ENCODE measurements around the gene CDC42.
"Not testable (repeated sequence)": the region's sequence is repeated elsewhere in the genome, so short reads cannot be mapped to it uniquely, and the experiment has no call there.

The CDC42 gene

DNA sequence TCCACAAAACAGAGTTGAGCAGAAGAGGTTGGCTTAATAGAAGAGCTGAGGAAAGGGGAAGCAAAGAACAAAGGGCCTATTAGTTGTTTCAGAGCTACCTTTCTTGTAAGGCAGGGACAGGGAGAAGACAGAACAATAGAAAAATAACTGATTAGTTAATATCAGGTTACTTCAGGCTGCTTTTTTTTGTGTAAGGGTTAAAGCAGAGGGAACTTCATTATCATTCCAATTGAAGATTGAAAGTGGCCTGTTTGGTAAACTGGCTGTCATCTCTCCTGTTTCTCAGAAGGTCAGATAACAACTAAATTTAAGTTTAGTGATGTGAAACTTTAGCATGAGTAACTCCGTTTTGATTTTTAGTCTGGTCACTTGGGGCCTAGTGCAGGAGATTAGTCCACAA lies 22.3 kb downstream of the CDC42 start:
- no peak for DNase-seq

DNA sequence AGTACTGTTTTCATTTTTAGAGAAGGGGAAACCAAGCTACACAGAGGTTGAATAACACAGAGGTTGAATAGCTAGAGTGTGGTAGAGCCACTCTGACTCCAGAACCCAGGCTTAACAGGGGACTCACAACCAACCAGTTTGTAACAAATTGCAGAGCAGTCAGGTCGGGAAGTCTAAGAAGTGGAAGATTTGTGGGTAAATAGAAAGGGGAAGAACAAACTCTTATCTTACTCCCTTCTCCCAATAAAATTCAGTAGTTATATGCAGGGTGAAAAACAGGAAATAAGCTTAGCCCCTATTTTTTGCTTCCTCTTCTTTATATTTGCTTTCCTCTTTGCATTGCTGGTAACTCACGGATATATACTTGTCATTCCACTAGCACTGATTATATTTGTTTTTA lies 23.2 kb downstream of the CDC42 start:
- DNase-seq: no peak

DNA sequence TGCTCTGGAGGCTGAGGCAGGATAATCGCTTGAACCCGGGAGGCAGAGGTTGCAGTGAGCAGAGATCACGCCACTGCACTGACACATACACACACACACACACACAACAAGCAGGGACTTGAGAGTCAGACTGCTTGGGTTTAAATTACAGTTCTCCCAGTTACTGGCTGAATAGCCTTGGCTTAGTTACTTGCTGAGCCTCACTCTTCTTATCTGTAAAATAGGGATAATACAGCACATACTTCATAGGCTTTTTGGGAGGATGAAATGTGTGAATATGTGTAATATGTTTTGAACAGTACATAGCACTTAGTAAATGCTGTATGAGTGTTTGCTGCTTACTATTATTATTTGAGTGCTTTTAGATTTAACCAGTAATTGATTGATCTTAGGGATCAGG lies 23.8 kb downstream of the CDC42 start:
- no peak for DNase-seq

DNA sequence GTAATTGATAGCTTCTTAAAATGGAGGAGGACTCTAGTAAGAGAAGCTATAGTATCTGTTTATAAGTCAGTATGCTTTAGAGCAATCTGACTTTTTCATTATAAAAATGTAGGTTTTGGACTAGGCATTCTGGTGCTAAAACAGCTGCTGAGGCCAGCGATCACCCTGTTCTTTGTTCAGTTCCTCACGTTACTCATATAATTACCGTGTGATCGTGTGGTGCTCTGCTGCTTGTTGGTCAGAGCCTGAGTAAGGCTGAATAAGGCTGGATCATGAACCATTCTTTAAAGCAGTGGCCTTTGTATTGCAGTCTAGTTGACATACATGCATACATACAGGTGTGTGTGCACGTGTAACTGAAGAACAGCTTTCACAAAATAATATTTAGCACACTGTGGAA lies 25.2 kb downstream of the CDC42 start:
- DNase-seq: no peak

DNA sequence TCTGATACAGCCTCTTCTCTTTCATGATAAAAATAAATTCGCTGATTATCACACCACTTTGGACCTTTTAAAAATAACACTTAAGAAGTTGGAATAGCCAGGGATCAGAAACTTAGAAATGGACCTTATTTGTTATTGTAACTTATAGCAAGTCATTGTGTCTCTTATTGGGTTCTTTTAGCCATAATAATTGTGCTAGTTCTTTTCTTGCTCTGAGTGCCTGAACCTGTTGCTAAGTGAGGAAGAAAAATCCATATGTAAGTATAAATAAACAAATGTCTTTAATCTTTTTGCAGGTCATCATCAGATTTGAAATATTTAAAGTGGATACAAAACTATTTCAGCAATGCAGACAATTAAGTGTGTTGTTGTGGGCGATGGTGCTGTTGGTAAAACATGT lies 25.6 kb downstream of the CDC42 start:
- no peak for DNase-seq

DNA sequence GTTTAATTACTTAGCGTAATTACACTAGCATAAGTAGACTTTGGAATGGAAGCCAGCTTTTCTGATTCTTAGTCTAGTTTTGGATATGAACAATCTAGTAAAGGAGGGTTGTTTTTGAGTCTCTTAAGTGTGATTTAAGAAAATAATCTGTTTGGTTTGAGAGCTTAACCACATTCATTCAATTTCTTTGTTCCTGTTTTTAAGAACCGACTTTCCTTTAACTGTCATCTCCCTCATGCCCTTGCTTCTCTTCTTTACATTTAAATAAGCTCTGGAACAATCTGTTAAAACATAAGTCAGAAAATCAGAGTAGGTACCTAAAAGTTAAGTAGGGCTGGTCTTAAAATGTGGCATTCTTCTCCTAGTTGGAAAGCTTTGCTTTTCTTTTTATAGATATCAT lies 27.7 kb downstream of the CDC42 start:
- no peak for DNase-seq

DNA sequence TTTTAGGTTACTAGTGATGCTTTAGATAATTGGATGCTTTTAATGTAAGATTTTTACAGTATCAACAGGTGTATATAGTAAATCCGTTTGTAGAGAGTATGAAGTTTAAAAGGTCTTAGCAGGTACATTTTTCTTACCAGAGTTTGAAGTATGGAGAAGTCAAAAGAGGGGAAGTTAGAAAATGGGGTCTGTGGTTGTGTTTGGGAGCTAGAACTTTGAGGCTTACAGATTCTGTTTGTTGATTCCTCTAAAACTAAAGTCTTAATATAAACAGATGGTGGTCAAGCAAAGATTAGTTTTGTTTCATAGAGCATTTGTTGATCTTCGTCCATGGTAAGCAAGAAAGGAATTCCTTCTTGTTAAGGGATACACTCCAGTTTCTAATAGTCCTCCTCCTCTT lies 35.8 kb downstream of the CDC42 start:
- no peak for DNase-seq

DNA sequence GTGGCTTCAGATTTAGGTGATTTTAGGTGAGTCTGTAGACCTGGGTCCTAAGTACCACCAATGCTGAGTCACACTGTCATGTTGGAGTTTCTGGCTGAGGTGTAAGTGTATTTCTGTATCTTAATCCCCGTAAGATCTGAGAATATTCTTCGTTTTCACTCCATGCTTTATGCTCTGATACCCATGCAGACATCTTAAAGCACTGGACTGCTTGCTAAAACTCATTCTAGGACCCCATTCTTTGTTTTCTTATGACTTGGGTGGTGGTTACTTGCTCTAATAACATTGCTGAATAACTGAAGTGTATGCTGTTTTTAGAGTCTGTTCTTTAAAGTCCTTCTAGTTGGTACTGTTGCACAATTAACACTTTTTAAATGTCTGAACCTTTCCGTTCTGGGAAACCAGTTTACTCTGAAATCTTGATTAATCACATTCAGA lies 36.6 kb downstream of the CDC42 start:
- DNase-seq: no peak

DNA sequence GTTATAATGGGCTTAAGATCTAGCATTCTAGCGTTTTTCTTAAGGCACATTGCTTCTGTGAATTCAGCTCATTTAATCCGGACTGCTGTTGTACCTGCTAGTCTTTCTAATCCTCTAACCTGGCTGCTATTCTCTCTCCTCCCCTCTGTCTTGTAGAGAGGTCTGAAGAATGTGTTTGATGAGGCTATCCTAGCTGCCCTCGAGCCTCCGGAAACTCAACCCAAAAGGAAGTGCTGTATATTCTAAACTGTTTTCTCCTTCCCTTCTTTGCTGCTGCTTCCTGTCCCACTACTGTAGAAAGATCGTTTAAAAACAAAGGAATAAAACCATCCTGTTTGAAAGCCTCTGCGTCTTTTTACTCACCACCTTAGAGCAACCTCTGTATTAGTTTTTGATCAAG lies 37.3 kb downstream of the CDC42 start:
- DNase-seq: no peak

DNA sequence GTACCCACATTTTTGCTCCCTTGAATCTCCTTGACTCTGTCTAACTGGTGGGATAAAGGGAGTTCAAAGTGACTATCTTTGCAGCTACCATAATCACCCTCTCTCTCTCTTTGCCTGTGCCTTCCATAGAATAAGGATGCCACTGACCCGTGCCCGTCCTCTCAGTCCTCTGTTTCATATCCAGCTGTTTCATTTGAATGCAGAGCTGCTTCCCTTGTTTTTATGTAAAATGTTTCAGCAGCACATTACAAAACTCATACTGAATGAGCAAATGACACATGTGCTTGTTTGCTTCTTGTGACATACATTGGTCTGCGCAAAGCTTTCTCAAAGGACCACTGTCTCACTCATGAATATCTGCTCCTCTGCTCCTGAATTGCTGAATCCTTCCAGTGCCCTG lies 38.4 kb downstream of the CDC42 start:
- no peak for DNase-seq

DNA sequence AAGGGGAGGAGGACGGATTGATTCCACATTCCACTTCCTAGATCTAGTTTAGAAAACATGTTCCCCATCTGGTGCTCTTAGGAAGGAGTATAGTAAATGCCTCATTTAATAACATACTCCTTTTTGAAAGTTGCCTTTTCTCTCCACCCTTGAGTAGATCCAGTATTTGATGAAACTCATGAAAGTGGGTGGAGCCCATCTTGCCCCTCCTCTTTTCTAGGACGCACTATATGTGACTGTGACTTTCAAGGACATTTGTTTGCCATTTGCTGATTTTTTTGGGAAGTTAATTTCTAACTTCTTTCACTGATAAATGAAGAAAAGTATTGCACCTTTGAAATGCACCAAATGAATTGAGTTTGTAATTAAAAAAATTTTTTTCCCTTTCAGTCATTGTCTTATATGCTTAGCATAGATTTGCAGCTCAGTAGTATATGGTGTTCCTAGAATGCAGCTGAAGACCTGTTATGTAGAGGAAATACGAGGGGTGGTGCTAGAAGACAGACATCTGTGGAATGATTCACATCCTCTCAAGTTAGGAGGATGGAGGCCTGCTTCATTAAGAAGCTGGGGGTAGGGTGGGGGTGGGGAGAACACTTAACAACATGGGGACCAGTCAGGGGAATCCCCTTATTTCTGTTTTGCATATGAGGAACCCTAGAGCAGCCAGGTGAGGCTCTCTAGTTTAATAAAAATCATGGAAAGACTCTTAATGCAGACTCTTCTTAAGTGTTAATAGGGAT lies 39.7 kb downstream of the CDC42 start:
- DNase-seq: not testable (repeated sequence)

DNA sequence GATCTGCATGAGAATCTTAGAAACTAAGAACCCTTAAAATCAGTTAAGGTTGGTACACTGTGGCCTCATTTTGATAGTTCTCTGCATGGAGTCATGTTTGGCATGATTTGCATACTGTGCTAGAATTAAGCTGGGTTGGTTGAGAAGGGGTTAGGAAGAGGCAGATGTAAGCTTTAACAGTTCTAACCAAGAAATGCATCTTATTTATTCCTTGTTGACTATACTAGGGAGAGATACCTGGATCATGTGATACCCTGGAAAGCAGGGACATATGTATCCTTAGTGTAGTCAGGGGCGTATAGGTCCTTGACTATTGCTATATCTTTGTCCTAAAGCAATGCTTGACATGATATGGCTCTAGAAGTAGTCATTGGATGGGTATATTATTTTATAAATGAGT lies 41.0 kb downstream of the CDC42 start:
- DNase-seq: no peak

DNA sequence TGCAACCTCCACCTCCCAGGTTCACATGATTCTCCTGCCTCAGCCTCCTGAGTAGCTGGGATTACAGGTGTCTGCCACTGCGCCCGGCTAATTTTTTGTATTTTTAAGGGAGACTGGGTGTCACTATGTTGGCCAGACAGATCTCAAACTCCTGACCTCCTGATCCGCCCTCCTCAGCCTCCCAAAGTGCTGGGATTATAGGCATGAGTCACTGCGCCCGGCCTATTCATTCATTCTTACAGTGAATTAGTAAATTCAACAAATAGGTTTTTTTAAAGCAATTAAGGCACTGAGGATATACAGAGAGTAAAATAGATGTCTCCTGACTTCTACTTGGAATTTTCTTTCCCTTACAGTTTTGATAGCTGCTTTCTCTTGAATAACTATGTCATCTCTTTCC lies 43.5 kb downstream of the CDC42 start:
- no peak for DNase-seq

DNA sequence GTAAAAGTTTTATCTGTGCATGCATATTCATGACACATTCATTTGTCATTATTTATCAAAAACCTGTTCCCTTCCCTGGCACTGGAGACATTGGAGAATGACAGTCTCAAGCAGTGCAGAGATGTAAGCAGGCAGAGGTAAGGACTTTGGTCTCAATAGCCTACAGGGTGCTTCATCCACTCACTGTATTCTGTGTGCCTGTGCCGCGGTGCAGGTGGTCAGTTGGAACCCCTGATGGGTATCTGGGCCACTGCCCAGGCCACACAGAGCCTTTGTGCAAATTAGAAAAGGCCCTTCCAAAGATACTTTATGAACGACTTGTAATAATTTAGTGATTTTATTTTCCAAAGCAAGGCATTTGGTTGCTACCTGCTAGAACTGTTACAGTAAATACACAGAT lies 44.0 kb downstream of the CDC42 start:
- DNase-seq: no peak

DNA sequence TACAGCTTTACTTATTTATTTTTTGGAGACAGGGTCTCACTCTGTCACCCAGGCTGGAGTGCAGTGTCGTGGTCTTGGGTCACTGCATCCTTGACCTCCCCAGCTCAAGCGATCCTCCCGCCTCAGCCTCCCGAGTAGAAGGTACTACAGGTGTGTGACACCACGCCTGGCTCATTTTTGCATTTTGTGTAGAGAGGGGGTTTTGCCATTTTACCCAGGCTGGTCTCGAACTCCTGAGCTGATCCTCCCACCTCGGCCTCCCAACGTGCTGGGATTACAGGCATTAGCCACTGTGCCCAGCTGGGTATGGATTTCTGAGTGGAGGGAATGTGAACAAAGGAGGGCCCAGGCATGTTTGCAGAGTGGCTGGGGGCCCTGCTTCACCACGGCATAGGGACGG lies 46.2 kb downstream of the CDC42 start:
- no peak for DNase-seq

DNA sequence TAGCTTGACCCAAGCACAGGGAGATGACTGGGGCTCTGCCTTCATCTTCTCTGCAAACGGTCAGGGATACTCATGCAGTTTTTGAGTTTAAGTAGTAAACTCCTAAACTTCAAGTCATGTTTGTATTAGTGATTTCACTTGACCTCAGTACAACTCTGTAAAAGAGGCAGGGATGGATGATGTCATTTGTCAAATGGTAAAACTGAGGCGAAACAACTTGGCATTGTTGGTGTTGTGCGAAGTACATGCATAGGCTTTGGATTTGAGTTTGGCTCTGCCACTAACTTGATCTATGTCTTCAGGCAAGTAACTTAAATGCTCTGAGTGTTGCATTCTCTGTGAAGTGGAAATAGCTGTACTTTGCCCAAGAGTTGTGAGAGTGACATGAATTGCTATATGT lies 47.7 kb downstream of the CDC42 start:
- DNase-seq: no peak

DNA sequence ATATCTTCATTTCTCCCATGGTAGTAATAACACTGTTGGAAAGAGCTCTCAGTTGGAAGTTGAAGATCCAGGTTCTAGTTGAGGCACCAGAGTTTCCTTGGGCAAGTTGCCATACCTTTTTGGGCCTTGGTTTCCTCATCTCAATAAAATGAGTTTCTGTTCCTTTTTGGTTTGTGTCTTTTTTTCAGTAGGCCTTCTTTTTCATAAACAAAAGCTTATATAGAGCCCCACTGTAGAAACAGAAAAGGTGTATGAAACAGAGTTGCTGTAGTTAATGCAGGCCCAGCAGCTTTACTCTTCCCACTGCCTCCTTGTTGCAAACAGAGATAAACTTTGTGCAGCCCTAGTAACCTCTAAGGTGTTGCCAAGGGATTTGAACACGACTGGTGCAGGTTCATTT lies 48.7 kb downstream of the CDC42 start:
- DNase-seq: no peak

DNA sequence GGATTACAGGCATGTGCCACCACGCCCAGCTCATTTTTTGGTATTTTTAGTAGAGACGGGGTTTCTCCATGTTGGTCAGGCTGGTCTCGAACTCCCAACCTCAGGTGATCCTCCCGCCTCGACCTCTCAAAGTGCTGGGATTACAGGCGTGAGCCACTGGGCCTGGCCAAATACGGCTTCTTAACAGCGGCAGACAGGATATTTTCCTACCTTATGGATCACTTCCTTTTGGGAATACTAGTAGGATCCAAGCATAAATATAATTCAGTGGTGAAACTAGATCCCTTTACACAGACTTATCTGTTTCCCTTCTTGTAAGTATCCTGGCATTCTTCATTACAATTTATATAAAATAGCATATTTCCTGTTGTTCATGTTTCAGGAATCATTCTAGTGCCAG lies 49.5 kb downstream of the CDC42 start:
- DNase-seq: no peak

DNA sequence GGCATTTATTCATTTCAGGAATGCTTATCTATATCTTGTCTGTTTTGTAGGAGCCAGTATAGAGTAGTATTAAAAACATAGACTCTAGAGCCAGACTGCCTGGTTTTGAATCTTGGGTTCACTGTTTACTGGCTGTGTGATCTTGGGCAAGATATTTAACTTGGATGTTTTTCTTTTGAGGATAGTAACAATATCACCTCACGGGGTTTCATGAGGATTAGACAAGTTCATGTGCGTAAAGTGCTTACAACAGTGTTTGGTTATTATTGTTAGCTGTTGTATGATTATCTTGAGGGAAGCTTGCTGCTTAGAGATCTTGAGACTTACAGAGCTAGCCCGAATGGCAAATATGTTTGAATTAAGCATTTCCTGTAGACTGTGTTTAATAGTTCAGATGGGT lies 50.2 kb downstream of the CDC42 start:
- no peak for DNase-seq

DNA sequence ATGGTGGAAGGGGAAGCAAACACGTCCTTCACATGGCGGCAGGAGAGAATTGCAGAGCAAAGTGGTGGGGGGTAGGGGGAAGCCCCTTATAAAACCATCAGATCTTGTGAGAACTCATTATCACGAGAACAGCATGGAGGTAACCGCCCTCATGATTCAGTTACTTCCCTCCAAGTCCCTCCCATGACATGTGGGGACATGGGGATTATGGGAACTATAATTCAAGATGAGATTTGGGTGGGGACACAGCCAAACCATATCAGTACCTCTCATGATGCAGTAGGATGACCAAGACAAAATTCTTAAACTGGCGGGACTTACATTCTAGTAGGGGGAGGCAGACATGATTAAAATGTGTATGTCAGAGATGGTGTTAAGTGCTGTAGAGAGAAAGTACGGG lies 51.6 kb downstream of the CDC42 start:
- no peak for DNase-seq

DNA sequence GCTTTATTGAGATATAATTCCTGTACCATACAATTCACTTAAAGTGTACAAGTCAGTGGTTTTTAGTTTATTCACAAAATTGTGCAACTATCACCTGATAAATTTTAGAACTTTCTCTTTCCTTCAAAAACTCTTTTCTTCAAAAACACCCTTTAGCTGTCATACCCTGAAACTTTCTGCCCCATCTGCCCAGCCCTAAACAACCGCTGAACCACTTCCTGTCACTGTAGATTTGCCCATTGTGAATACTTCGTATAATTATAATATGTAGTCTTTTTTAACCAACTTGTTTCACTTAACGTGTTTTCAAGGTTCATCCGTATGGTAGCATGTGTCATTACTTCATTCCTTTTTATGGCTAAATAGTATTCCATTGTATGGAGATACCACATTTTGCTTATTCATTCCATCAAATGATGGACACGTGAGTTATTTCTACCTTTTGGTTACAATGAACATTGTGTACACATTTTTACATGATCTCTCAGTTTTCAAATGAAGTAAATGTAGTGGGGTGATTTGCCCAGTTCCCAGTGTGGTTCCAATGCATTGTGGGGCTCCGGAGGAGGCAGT lies 52.4 kb downstream of the CDC42 start:
- no peak for DNase-seq

DNA sequence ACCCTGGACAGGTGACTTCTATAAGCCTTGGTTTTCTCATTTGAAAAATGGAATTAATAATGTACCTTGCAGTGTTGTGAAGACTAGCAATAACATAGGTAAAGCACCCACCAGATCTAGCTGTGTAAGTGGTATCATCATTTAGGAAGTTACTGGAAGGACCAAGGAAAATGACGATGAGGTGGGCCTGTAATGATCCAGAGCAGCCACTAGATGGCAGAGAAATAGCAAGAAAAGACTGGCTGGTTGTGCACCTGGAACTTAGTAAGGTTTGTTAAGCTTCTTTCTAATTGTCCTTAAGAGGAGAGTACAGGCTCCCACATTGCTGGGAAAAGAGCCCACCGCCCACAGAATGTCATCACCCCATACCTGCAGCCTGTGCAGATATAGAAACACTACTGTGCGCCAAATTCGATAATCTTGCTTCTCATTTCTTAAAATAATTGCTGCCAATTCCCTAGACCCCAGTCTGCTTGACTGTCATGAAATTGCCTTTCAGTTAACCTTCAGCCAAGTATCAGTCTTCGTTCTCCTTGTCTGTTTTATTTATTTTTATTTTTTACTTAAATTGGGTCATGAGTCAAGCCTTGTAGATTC lies 53.2 kb downstream of the CDC42 start:
- DNase-seq: no peak

DNA sequence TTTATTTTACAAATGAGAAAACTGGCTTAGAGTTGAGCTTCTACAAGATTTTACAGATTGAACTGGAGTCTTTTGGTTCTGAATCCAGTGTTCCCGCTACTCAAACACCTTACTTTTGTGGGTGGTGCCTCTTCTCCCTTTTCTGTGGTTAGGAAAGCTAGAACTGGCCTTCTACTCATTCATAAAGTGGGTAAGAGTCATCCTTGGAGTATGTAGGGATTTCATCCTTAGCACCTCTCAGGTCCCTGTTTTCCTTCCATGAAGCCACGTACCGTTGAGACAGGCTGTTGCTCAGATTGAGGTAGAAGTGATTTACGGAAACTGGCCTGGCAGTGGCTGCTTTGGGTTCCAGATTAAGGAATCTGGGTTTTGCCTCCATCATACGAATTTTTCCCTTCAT lies 54.6 kb downstream of the CDC42 start:
- no peak for DNase-seq
